HepG2 (cell line): ENCODE data around the gene TRIM28. TPM values are rescaled to one million over a fixed set of nuclear protein-coding genes. Genes with fewer than 3 reads are reported as not detected.

Experiments
- ARID3A ChIP-seq: IDR thresholded peaks from 2 replicates; pipeline ENCODE4 v1.6.1; 2012; ENCODE audit warnings: low read depth, low read length, improper control_type of control experiment
- CSRNP1 ChIP-seq: sonication (generic); formaldehyde crosslinking; IDR thresholded peaks from 2 replicates; pipeline ENCODE4 v1.8.1; 2023; ENCODE audit warnings: mild to moderate bottlenecking, missing genetic modification reagents
- KDM2A ChIP-seq: sonication (generic); formaldehyde crosslinking; IDR thresholded peaks from 2 replicates; pipeline ENCODE4 v1.4.0; 2020; ENCODE audit warnings: low read depth, missing genetic modification reagents, borderline replicate concordance
- NCOA1 ChIP-seq: sonication (generic); formaldehyde crosslinking; IDR thresholded peaks from 2 replicates; pipeline ENCODE4 v1.9.0; 2021; ENCODE audit warnings: missing genetic modification reagents
- NCOR1 ChIP-seq: fragments of 200-600 bp; sonication (generic); IDR thresholded peaks from 2 replicates; pipeline ENCODE4 v1.7.0; 2017; ENCODE audit warnings: antibody characterized with exemption, low read length, borderline replicate concordance
- NKX3-1 ChIP-seq: sonication (generic); formaldehyde crosslinking; IDR thresholded peaks from 2 replicates; pipeline ENCODE4 v1.5.0; 2020; ENCODE audit warnings: missing genetic modification reagents
- NR2C2 ChIP-seq: sonication (generic); formaldehyde crosslinking; IDR thresholded peaks from 2 replicates; pipeline ENCODE4 v1.4.0; 2020; ENCODE audit warnings: missing genetic modification reagents, mild to moderate bottlenecking, moderate library complexity, borderline replicate concordance
- PLRG1 ChIP-seq: fragments of 450-650 bp; conservative IDR thresholded peaks from 2 replicates; pipeline ENCODE4 v1.6.1; 2016
- RERE ChIP-seq: IDR thresholded peaks from 2 replicates; pipeline ENCODE4 v1.6.1; 2016; ENCODE audit warnings: low read depth, missing genetic modification reagents, missing compliant biosample characterization
- SSRP1 ChIP-seq: IDR thresholded peaks from 2 replicates; pipeline ENCODE4 v1.6.1; 2016; ENCODE audit warnings: control low read depth
- ZFP82 ChIP-seq: sonication (generic); formaldehyde crosslinking; IDR thresholded peaks from 2 replicates; pipeline ENCODE4 v1.5.1; 2020; ENCODE audit warnings: mild to moderate bottlenecking, missing genetic modification reagents, borderline replicate concordance
- ZNF772 ChIP-seq: sonication (generic); formaldehyde crosslinking; IDR thresholded peaks from 2 replicates; pipeline ENCODE4 v1.5.0; 2020; ENCODE audit warnings: mild to moderate bottlenecking, missing genetic modification reagents
- ZSCAN25 ChIP-seq: sonication (generic); formaldehyde crosslinking; IDR thresholded peaks from 2 replicates; pipeline ENCODE4 v1.8.0; 2022; ENCODE audit warnings: mild to moderate bottlenecking, missing genetic modification reagents
- polyA plus RNA-seq, 8 experiments: library from polyadenylated mRNA; depleted of rRNA in 3 of 8; stranded (reverse) in 7 of 8; unstranded in 1 of 8; fragments of >200 nt; fragmentation: Illumina TruSeq in 4 of 8; extraction: Trizol in 4 of 8; gene quantifications; 2 replicates each; pipeline versions ENCODE4 v1.2.1 to v1.2.3, GENCODE V29; 2011 to 2016; ENCODE audit warnings: low read depth in 4 of 8, missing spikeins in 1 of 8, mixed read lengths in 1 of 8; ENCODE audit not compliant: insufficient read depth in 1 of 8
- total RNA-seq, 5 experiments: library from RNA; depleted of rRNA; stranded (reverse); fragments of >200 nt; fragmentation: Illumina TruSeq; extraction: Trizol; gene quantifications; 2 replicates each; pipeline ENCODE4 v1.2.3, GENCODE V29; 2016; ENCODE audit warnings: low read depth in 1 of 5

Gene TRIM28
- total and polyA plus RNA-seq, 2 of the 13 experiments (the other 11 are each of a cell fraction or from before 2014, with no cell fraction given), result 361 to 439 TPM

- TF ChIP-seq ARID3A, result peak; percentile 19; the same call in 1 of the 2 replicates
- TF ChIP-seq NR2C2 (CRISPR knock-in tag), result peak; percentile 64
- TF ChIP-seq NCOR1, result peak; percentile 32; the same call in 1 of the 2 replicates
- TF ChIP-seq ZSCAN25, result no peak
- TF ChIP-seq RERE, result no peak
- TF ChIP-seq KDM2A (CRISPR knock-in tag), result peak; percentile 64
- TF ChIP-seq ZFP82 (CRISPR knock-in tag), result no peak
- TF ChIP-seq PLRG1, result no peak
- TF ChIP-seq ZNF772 (CRISPR knock-in tag), result no peak
- TF ChIP-seq CSRNP1, result peak; percentile 31; the same call in 1 of the 2 replicates
- peak; percentile 80; the same call in 1 of the 2 replicates for TF ChIP-seq NKX3-1
- 0 out of 2 replicates have a peak, but pooled peaks have one; percentile 19 for TF ChIP-seq NCOA1 (CRISPR knock-in tag)
- no peak for TF ChIP-seq SSRP1 (CRISPR knock-in tag)
Observed at GRCh38 chr19:58543826-58544590, at the start of gene TRIM28 (continued).
